CD8-positive, alpha-beta memory T cell (primary cell): ENCODE results near the gene KRT81. TPM values are rescaled to one million over a fixed set of nuclear protein-coding genes. Genes with fewer than 3 reads are reported as not detected.
A peak's percentile ranks its signal among the peaks of the same experiment; 100 is the strongest.
"Not testable (repeated sequence)": the region's sequence is repeated elsewhere in the genome, so short reads cannot be mapped to it uniquely, and the experiment has no call there.

Experiments
- CTCF ChIA-PET: fragments of 350-600 bp; sonication (Branson Sonifier 250); formaldehyde crosslinking; loops from one replicate; lab custom pipeline; 2021; ENCODE audit warnings: antibody characterized with exemption; lab: Charles Lee
- POLR2A ChIA-PET: fragments of 350-600 bp; sonication (Branson Sonifier 250); formaldehyde crosslinking; loops from one replicate; lab custom pipeline; 2021; ENCODE audit warnings: antibody characterized with exemption; lab: Charles Lee
- DNase-seq, 5 donors: peaks; one replicate each; pipeline versions ENCODE4 v3.0.0 to v3.0.0-alpha.2; 2020 to 2022; ENCODE audit warnings: mixed read lengths in 1 of 5
- H3K27ac ChIP-seq: one replicate; pipeline ENCODE4 v1.7.0; 2013; ENCODE audit warnings: low read depth, mild to moderate bottlenecking, low read length, moderate library complexity
- H3K27me3 ChIP-seq: 2 replicates; pipeline ENCODE4 v1.7.0; 2013; ENCODE audit warnings: low read length, mild to moderate bottlenecking; ENCODE audit not compliant: insufficient read depth, poor library complexity, severe bottlenecking
- H3K36me3 ChIP-seq: 2 replicates; pipeline ENCODE4 v1.7.0; 2013; ENCODE audit warnings: mild to moderate bottlenecking, low read length, moderate library complexity; ENCODE audit not compliant: insufficient read depth
- H3K4me1 ChIP-seq: 2 replicates; pipeline ENCODE4 v1.7.0; 2013; ENCODE audit warnings: mild to moderate bottlenecking, low read length, moderate library complexity; ENCODE audit not compliant: insufficient read depth
- H3K4me3 ChIP-seq: 2 replicates; pipeline ENCODE4 v1.7.0; 2013; ENCODE audit warnings: mild to moderate bottlenecking, low read length
- H3K9me3 ChIP-seq: 2 replicates; pipeline ENCODE4 v1.7.0; 2013; ENCODE audit warnings: mild to moderate bottlenecking, low read length
- H3K27ac Mint-ChIP-seq, 8 donors: one replicate each; pipeline ENCODE4 v1.8.0; 2020 to 2021; ENCODE audit warnings: mixed read lengths in 8 of 8, mild to moderate bottlenecking in 6 of 8, inconsistent platforms in 3 of 8, moderate library complexity in 3 of 8
- H3K27me3 Mint-ChIP-seq, 2 donors: one replicate each; pipeline ENCODE4 v1.8.0; 2020 to 2021; ENCODE audit warnings: mixed read lengths in 2 of 2, mild to moderate bottlenecking in 1 of 2, moderate library complexity in 1 of 2
- H3K36me3 Mint-ChIP-seq, 3 donors: one replicate each; pipeline ENCODE4 v1.8.0; 2020 to 2021; ENCODE audit warnings: mixed read lengths in 3 of 3, inconsistent platforms in 1 of 3, mild to moderate bottlenecking in 1 of 3
- H3K4me1 Mint-ChIP-seq, 3 donors: one replicate each; pipeline ENCODE4 v1.8.0; 2020 to 2021; ENCODE audit warnings: mixed read lengths in 3 of 3, inconsistent platforms in 1 of 3, mild to moderate bottlenecking in 1 of 3
- H3K4me3 Mint-ChIP-seq, 7 donors: one replicate each; pipeline ENCODE4 v1.8.0; 2020 to 2021; ENCODE audit warnings: mixed read lengths in 7 of 7, mild to moderate bottlenecking in 6 of 7, moderate library complexity in 4 of 7, inconsistent platforms in 2 of 7
- H3K9me3 Mint-ChIP-seq, 5 donors: one replicate each; pipeline ENCODE4 v1.8.0; 2020 to 2022; ENCODE audit warnings: mixed read lengths in 5 of 5, mild to moderate bottlenecking in 3 of 5, moderate library complexity in 2 of 5, inconsistent platforms in 1 of 5
- polyA plus RNA-seq: library from polyadenylated mRNA; unstranded; fragments of 300-500 nt; fragmentation: Illumina TruSeq; gene quantifications from one replicate; pipeline ENCODE4 v1.2.3, GENCODE V29; 2021
- total RNA-seq, 2 experiments: library from RNA; stranded (reverse); gene quantifications; one replicate each; pipeline ENCODE4 v1.2.3, GENCODE V29; 2021

KRT81 gene
- total and polyA plus RNA-seq, 3 experiments from 2014 or later: not detected

DNA sequence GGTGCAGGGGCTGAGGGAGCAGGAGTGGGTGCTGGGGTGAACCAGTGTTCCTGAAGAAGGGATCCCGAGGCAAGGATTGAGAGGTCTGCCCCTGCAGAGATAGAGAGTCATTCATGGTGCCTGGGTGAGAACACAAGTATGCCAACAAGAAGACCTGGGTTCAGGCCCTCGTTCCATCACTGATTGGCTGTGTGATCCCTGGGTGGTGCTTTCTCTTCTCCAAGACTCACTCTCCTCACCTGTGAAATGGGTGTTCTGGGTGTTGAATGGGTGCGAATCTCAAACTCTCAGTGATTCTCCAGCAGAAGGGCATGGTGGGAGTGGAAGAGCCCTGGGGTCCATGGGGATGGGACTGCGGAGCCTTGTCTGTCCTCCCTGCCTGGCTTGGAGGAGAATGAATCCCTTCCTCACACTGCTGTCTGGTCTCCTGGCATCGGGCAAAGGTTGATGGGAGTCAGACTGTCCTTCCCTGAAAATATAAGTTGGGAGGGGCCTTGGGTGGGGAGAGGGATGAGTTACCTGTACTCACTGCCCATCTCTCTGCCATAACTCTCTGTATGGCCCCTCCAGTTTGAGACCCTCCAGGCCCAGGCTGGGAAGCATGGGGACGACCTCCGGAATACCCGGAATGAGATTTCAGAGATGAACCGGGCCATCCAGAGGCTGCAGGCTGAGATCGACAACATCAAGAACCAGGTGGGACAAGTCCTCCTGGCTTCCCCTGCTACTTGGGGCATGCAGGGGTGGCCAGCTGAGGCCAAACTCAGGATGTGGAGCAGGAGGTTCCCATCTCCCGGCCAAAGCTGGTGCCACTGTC, 48.7 kb downstream of the KRT81 start:
- no peaks in the 10 kb centered on the region for H3K27me3 ChIP-seq
- Mint-ChIP-seq H3K27me3 (peaks cover 7 to 20% of the 10 kb centered on the region in 2 donors), H3K4me1 (peaks cover 11 to 20% (median 12%) of the 10 kb centered on the region in 3 donors), H3K4me3 (no peak overlapping the region), H3K36me3 (no peaks in the 10 kb centered on the region), H3K27ac (peak overlapping the region in 1 of 8 donors; percentile 8), H3K9me3 (no peaks in the 10 kb centered on the region)
- H3K4me1 ChIP-seq: peaks cover 14% of the 10 kb centered on the region
- ChIA-PET POLR2A (no interaction called here), CTCF (interaction anchor here (0.7 to 1.0 kb wide), 2 partner anchors 36 to 85 kb away, joined by 3 to 4 read pairs; no protein-coding TSS in a partner anchor)
- no peak overlapping the region for H3K27ac ChIP-seq
- no peaks in the 10 kb centered on the region for H3K36me3 ChIP-seq
- no peak overlapping the region for H3K4me3 ChIP-seq
- H3K9me3 ChIP-seq: no peaks in the 10 kb centered on the region
- no peak for DNase-seq

DNA sequence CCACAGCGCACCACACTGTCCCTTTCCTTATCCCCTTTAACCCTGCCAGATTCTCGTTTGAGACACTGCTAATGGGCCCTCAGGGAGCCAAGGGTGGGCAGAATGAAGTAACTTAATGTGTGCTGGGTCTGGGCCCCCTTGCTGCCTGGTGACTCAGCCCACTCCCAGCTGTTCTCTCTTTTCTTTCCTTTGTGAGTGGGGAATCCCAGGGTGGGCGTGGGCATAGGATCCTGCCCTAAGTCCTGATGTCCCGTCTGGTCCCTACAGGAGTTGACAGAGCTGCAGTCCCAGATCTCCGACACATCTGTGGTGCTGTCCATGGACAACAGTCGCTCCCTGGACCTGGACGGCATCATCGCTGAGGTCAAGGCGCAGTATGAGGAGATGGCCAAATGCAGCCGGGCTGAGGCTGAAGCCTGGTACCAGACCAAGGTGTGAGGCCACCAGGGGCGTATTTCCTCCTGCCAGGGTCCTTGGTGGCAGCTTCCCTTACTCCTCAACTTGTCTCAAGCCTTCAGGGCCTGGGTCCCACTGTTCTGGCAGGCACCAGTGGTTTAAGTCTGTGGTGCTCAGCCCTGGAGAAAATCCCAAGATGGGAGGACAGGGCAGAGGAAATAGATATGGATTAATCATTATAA, 50.0 kb downstream of the KRT81 start:
- CTCF ChIA-PET: no interaction called here

DNA sequence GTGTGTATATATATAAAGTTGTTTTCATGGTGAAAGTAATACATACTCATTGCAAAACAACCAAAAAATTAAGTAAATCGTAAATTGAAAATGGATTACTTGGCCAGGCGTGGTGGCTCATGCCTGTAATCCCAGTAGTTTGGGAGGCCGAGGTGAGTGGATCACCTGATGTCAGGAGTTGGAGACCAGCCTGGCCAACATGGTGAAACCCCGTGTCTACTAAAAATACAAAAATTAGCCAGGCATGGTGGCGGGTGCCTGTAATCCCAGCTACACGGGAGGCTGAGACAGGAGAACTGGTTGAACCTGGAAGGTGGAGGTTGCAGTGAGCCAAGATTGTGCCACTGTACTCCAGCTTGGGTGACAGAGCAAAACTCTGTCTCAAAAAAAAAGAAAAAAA, 51.1 kb downstream of the KRT81 start:
- Mint-ChIP-seq H3K4me1 (peaks cover 11 to 15% (median 12%) of the 10 kb centered on the region in 3 donors), H3K27me3 (peaks cover 3 to 16% of the 10 kb centered on the region in 2 donors)
- H3K9me3 Mint-ChIP-seq, H3K9me3 ChIP-seq, H3K27ac ChIP-seq, H3K36me3 Mint-ChIP-seq, DNase-seq, POLR2A ChIA-PET, CTCF ChIA-PET, H3K4me3 ChIP-seq, H3K27me3 ChIP-seq, H3K36me3 ChIP-seq, H3K4me3 Mint-ChIP-seq, H3K27ac Mint-ChIP-seq: not testable (repeated sequence)
- H3K4me1 ChIP-seq: peaks cover 14% of the 10 kb centered on the region

More for the DNA sequence above, 50.0 kb downstream of the KRT81 start:
- no peak overlapping the region for H3K4me3 ChIP-seq
- no peaks in the 10 kb centered on the region for H3K36me3 Mint-ChIP-seq
- H3K4me3 Mint-ChIP-seq: no peak overlapping the region
- no peaks in the 10 kb centered on the region for H3K27me3 ChIP-seq
- no peaks in the 10 kb centered on the region for H3K9me3 ChIP-seq
- peaks cover 5 to 16% of the 10 kb centered on the region in 2 donors for H3K27me3 Mint-ChIP-seq
- no peak for DNase-seq
- H3K36me3 ChIP-seq: no peaks in the 10 kb centered on the region
- H3K27ac ChIP-seq: no peak overlapping the region
- no peak overlapping the region for H3K27ac Mint-ChIP-seq
- H3K4me1 Mint-ChIP-seq: peaks cover 11 to 17% (median 12%) of the 10 kb centered on the region in 3 donors
- peaks cover 14% of the 10 kb centered on the region for H3K4me1 ChIP-seq
- no peaks in the 10 kb centered on the region for H3K9me3 Mint-ChIP-seq
- POLR2A ChIA-PET: no interaction called here

DNA sequence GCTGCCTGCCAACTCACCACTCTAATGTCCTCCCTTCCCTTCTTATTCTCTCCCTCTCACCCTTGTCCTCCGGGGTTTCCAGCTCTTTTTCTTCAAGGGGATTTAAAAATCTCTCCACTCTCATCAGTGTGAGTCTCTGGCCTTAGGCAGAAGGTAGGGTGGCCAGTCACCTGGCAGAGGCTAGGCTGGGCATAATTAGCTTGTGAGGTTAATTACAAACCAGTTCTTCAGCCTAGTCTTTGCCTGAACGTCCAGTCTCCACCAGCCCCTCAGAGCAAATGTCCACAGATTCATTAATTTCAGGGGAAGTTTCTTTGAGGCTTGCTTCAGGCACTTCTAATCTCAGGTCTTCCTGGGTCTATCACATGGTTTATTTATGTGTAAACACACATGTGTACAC, 51.6 kb downstream of the KRT81 start:
- Histone ChIP-seq H3K27me3 (no peaks in the 10 kb centered on the region), H3K36me3 (no peaks in the 10 kb centered on the region), H3K9me3 (no peaks in the 10 kb centered on the region), H3K4me1 (peaks cover 14% of the 10 kb centered on the region), H3K27ac (no peak overlapping the region), H3K4me3 (no peak overlapping the region)
- no peaks in the 10 kb centered on the region for H3K36me3 Mint-ChIP-seq
- ChIA-PET CTCF (no interaction called here), POLR2A (no interaction called here)
- no peak for DNase-seq
- H3K4me3 Mint-ChIP-seq: no peak overlapping the region
- H3K27ac Mint-ChIP-seq: no peak overlapping the region
- H3K9me3 Mint-ChIP-seq: no peaks in the 10 kb centered on the region
- peaks cover 8 to 19% of the 10 kb centered on the region in 2 donors for H3K27me3 Mint-ChIP-seq
- peaks cover 11 to 15% (median 12%) of the 10 kb centered on the region in 3 donors for H3K4me1 Mint-ChIP-seq

DNA sequence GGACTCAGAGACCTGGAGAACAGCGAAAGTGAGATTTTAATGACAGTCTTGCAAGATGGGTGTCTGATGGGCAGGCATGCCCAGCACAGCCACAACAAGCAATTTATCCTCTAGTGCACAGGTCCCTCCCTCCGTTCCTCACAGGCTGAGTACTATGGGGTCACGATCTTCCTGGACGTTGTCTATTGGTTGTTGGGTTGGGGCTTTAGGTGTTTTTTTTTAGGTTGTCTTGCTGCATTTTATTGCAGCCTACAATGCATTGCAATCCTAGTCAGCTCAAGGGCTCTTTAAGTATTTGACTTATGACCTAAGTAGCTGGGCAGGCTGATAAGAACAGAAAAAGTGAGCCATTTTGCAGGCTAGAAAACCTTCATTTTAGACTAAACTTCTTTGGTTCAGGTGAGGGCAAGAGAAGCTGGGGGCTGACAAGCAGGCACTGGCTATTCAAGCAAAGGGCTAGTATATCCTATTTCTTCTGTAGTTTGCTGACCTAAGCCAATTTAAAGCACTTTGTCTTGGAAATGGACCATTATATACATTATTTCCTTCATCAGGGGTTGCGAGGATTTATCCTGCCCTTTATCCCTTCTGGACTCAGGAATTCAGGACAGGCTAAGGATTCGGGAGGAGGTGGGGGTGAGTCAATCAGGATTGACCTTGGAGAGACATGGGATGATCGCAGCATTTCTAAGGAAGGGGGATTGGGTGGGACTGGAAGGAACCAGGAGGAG, 52.3 kb downstream of the KRT81 start:
- H3K27me3 ChIP-seq: no peaks in the 10 kb centered on the region
- POLR2A ChIA-PET: no interaction called here
- H3K27ac ChIP-seq: no peak overlapping the region
- H3K27ac Mint-ChIP-seq: no peak overlapping the region
- peaks cover 6 to 10% (median 8%) of the 10 kb centered on the region in 3 donors for H3K4me1 Mint-ChIP-seq
- no peaks in the 10 kb centered on the region for H3K9me3 Mint-ChIP-seq
- peaks cover 11% of the 10 kb centered on the region for H3K4me1 ChIP-seq
- H3K27me3 Mint-ChIP-seq: peaks cover 13 to 26% of the 10 kb centered on the region in 2 donors
- H3K9me3 ChIP-seq: no peaks in the 10 kb centered on the region
- no peak for DNase-seq
- no peak overlapping the region for H3K4me3 Mint-ChIP-seq
- no peak overlapping the region for H3K4me3 ChIP-seq
- CTCF ChIA-PET: no interaction called here
- H3K36me3 Mint-ChIP-seq: no peaks in the 10 kb centered on the region
- no peaks in the 10 kb centered on the region for H3K36me3 ChIP-seq

DNA sequence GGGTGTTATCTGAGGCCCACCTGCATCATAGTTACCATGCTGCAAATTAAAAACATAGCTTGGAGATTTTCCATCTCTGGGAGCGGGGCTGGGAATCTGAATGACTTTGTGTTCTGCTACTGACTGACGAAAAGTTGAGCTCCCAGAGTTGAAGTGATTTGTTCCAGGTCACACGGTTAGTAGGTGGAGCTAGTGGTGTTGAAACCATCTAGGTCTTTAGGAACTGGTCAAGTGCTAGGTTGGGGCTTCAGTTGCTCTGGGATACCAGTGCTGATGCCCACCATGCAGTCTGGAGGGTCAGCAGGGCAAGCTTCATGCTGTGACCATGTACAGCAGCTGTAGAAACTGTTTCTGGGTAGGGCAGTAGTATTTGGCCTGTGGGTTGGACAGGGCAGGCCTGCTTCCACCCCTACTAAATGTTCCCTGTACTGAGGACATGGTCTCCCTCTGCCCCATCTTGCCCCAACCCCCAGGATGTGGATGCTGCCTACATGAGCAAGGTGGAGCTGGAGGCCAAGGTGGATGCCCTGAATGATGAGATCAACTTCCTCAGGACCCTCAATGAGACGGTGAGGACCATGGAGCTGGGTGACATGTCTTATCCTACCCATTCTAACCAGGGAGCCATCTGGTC, 53.0 kb downstream of the KRT81 start:
- Mint-ChIP-seq H3K36me3 (no peaks in the 10 kb centered on the region), H3K4me3 (no peak overlapping the region), H3K4me1 (peaks cover 0 to 2% (median under 1%) of the 10 kb centered on the region in 3 donors), H3K9me3 (no peaks in the 10 kb centered on the region), H3K27ac (no peak overlapping the region), H3K27me3 (peaks cover 16 to 25% of the 10 kb centered on the region in 2 donors)
- no peaks in the 10 kb centered on the region for H3K9me3 ChIP-seq
- no peak overlapping the region for H3K4me3 ChIP-seq
- H3K27ac ChIP-seq: no peak overlapping the region
- ChIA-PET POLR2A (no interaction called here), CTCF (interaction anchor here (0.8 to 1.4 kb wide), 2 partner anchors 14 to 73 kb away, joined by 3 read pairs; no protein-coding TSS in a partner anchor)
- H3K36me3 ChIP-seq: no peaks in the 10 kb centered on the region
- peaks cover 3% of the 10 kb centered on the region for H3K4me1 ChIP-seq
- no peaks in the 10 kb centered on the region for H3K27me3 ChIP-seq
- DNase-seq: no peak

DNA sequence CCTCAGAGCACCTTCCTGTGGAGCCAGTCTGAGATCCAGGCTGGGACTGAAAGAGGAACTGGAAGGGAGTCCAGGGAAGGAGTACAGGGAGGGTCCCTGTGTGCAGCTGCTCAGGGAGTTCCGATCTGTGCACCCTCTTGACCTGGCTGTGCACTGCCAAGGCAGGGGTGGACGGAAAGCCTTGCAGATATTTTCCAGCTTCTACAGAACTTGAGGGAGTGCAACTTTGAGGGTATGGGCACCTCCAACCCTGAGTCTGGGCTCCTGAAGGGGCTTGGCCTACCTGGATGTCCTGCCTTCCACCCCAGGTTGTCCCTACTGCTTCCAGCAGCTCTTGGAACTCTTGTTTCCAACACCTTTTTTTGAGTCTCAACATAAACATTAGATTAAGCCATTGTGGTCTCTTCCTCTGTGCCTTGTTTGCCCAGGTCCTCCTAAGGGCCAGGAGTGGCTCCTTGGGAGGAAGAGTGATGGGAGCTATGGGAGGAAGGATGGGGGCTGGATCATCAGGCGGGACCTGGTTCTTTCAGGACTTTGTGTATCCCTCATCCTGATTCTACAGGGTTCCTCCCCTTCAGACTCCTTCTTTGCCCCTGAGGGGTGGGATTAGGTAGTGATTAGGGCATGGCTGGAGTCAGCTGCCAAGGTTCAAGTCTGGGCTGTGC, 54.8 kb downstream of the KRT81 start:
- Histone ChIP-seq H3K4me3 (no peak overlapping the region), H3K36me3 (no peaks in the 10 kb centered on the region), H3K27ac (no peak overlapping the region), H3K9me3 (no peaks in the 10 kb centered on the region), H3K27me3 (no peaks in the 10 kb centered on the region), H3K4me1 (no peaks in the 10 kb centered on the region)
- ChIA-PET CTCF (interaction anchor here (0.8 kb wide), 1 partner anchor 43 kb away, joined by 3 read pairs; no protein-coding TSS in a partner anchor), POLR2A (no interaction called here)
- no peak overlapping the region for H3K27ac Mint-ChIP-seq
- no peaks in the 10 kb centered on the region for H3K36me3 Mint-ChIP-seq
- peaks cover 0 to 2% (median 0%) of the 10 kb centered on the region in 3 donors for H3K4me1 Mint-ChIP-seq
- no peak for DNase-seq
- H3K27me3 Mint-ChIP-seq: peaks cover 27 to 38% of the 10 kb centered on the region in 2 donors
- H3K9me3 Mint-ChIP-seq: peaks cover 0 to 2% (median 0%) of the 10 kb centered on the region in 5 donors
- no peak overlapping the region for H3K4me3 Mint-ChIP-seq
